A172 (cell line): ENCODE data around the gene ZNF205. TPM values are rescaled to one million over a fixed set of nuclear protein-coding genes. Genes with fewer than 3 reads are reported as not detected.

ENCODE experiments used
- total RNA-seq: library from RNA; depleted of rRNA; stranded (reverse); fragments of >200 nt; shearing (Covaris generic); gene quantifications from 2 replicates; pipeline ENCODE4 v1.2.3, GENCODE V29; 2014; rRNA removed

Gene ZNF205
- total RNA-seq, 1 experiment from 2014 or later = 21.0 TPM

Other genes starting within 250 kb of the ZNF205 start
- gene FLYWCH2, start 229.4 kb upstream of the ZNF205 start, total RNA-seq = 66.3 and 88.4 TPM in 2 replicates
- 41.3 and 41.6 TPM in 2 replicates for gene FLYWCH1, start 200.7 kb upstream of the ZNF205 start, total RNA-seq
- gene KREMEN2, start 148.3 kb upstream of the ZNF205 start, total RNA-seq = 1.7 and 3.5 TPM in 2 replicates
- gene PAQR4, start 143.2 kb upstream of the ZNF205 start, total RNA-seq = 39.2 and 47.4 TPM in 2 replicates
- 50.8 and 63.1 TPM in 2 replicates for gene PKMYT1, start 132.1 kb upstream of the ZNF205 start, total RNA-seq
- 0.16 TPM in 1 of 2 replicates, not detected in the other for gene CLDN9, start 99.7 kb upstream of the ZNF205 start, total RNA-seq
- gene CLDN6, start 94.4 kb upstream of the ZNF205 start, total RNA-seq = 0.41 TPM in 1 of 2 replicates, not detected in the other
- gene TNFRSF12A, start 92.2 kb upstream of the ZNF205 start, total RNA-seq = 510 and 551 TPM in 2 replicates
- 54.7 and 71.1 TPM in 2 replicates for gene HCFC1R1, start 88.6 kb upstream of the ZNF205 start, total RNA-seq
- 32.1 and 35.2 TPM in 2 replicates for gene THOC6, start 88.6 kb upstream of the ZNF205 start, total RNA-seq
- not detected in 2 replicates for gene BICDL2, start 75.6 kb upstream of the ZNF205 start, total RNA-seq
- gene MMP25, start 66.0 kb upstream of the ZNF205 start, total RNA-seq = 0.53 and 1.6 TPM in 2 replicates
- 113 and 115 TPM in 2 replicates for gene IL32, start 46.9 kb upstream of the ZNF205 start, total RNA-seq
- not detected in 2 replicates for gene ZSCAN10, start 13.3 kb upstream of the ZNF205 start, total RNA-seq
- gene ZNF213, start 22.4 kb downstream of the ZNF205 start, total RNA-seq = 2.1 and 4.6 TPM in 2 replicates
- not detected in 2 replicates for gene OR1F1, start 75.6 kb downstream of the ZNF205 start, total RNA-seq
- gene ZNF200, start 122.6 kb downstream of the ZNF205 start, total RNA-seq = 14.6 and 17.2 TPM in 2 replicates
- gene MEFV, start 144.0 kb downstream of the ZNF205 start, total RNA-seq = 0.29 TPM in 1 of 2 replicates, not detected in the other
- gene ZNF263, start 170.9 kb downstream of the ZNF205 start, total RNA-seq = 37.0 and 63.5 TPM in 2 replicates
- gene TIGD7, start 192.8 kb downstream of the ZNF205 start, total RNA-seq = 7.0 and 11.0 TPM in 2 replicates
- gene ZNF75A, start 192.9 kb downstream of the ZNF205 start, total RNA-seq = 20.2 and 26.1 TPM in 2 replicates
- gene OR2C1, start 243.3 kb downstream of the ZNF205 start, total RNA-seq = not detected in 2 replicates